Keratinocyte (primary cell): ENCODE measurements around the gene MEA1. TPM values are rescaled to one million over a fixed set of nuclear protein-coding genes. Genes with fewer than 3 reads are reported as not detected.

Experiments used
- DNase-seq: peaks from one replicate; pipeline ENCODE4 v3.0.0-alpha.2; 2011; ENCODE audit warnings: low read depth, missing footprints, low spot score
- FAIRE-seq: peaks from 2 replicates; lab custom pipeline; 2011; peaks lifted over from hg19 to GRCh38; lab: Jason Lieb, UNC
- H2AFZ ChIP-seq: 2 replicates; pipeline ENCODE4 v1.6.0; 2012; ENCODE audit warnings: low read length, control low read depth, inconsistent platforms; ENCODE audit not compliant: control insufficient read depth
- H3K27ac ChIP-seq: 2 replicates; pipeline ENCODE4 v1.5.1; 2011; ENCODE audit warnings: low read length; ENCODE audit not compliant: control insufficient read depth, insufficient read depth
- H3K27me3 ChIP-seq: 3 replicates; pipeline ENCODE4 v1.6.0; 2011; ENCODE audit warnings: low read length; ENCODE audit not compliant: control insufficient read depth, insufficient read depth; ENCODE audit errors: extremely low read depth
- H3K36me3 ChIP-seq, 2 experiments: 2 replicates in 1 of 2; 3 replicates in 1 of 2; pipeline ENCODE4 v1.5.1; 2011; ENCODE audit warnings: low read length in 2 of 2, mild to moderate bottlenecking in 1 of 2; ENCODE audit not compliant: control insufficient read depth in 2 of 2, insufficient read depth in 2 of 2; ENCODE audit errors: extremely low read depth in 1 of 2
- H3K4me1 ChIP-seq: 3 replicates; pipeline ENCODE4 v1.5.1; 2011; ENCODE audit warnings: low read length; ENCODE audit not compliant: control insufficient read depth, insufficient read depth; ENCODE audit errors: extremely low read depth
- H3K4me2 ChIP-seq: 3 replicates; pipeline ENCODE4 v1.6.0; 2011; ENCODE audit warnings: low read depth, low read length; ENCODE audit not compliant: control insufficient read depth, insufficient read depth; ENCODE audit errors: extremely low read depth
- H3K4me3 ChIP-seq, 3 experiments: fragments of 200-600 bp in 1 of 3; sonication (generic) in 1 of 3; 2 replicates in 2 of 3; 3 replicates in 1 of 3; pipeline ENCODE4 v1.5.1; 2011 to 2016; ENCODE audit warnings: low read length in 3 of 3, mild to moderate bottlenecking in 3 of 3, control low read depth in 2 of 3, inconsistent platforms in 1 of 3, low read depth in 1 of 3, mixed read lengths in 1 of 3, mixed run types in 1 of 3, moderate library complexity in 1 of 3; ENCODE audit not compliant: control insufficient read depth in 2 of 3, insufficient read depth in 2 of 3; ENCODE audit errors: extremely low read depth in 1 of 3
- H3K79me2 ChIP-seq: 2 replicates; pipeline ENCODE4 v1.6.0; 2012; ENCODE audit warnings: low read length; ENCODE audit not compliant: control insufficient read depth, insufficient read depth
- H3K9ac ChIP-seq: 3 replicates; pipeline ENCODE4 v1.6.0; 2011; ENCODE audit warnings: low read length; ENCODE audit not compliant: control insufficient read depth, insufficient read depth; ENCODE audit errors: extremely low read depth
- H3K9me1 ChIP-seq: 3 replicates; pipeline ENCODE4 v1.6.0; 2011; ENCODE audit warnings: low read length; ENCODE audit not compliant: control insufficient read depth, insufficient read depth; ENCODE audit errors: extremely low read depth
- H3K9me3 ChIP-seq: 2 replicates; pipeline ENCODE4 v1.5.1; 2012; ENCODE audit warnings: low read depth, low read length; ENCODE audit not compliant: control insufficient read depth
- H4K20me1 ChIP-seq: 3 replicates; pipeline ENCODE4 v1.6.0; 2011; ENCODE audit warnings: low read length; ENCODE audit not compliant: control insufficient read depth, insufficient read depth; ENCODE audit errors: extremely low read depth
- CTCF ChIP-seq, 3 experiments: IDR thresholded peaks in 1 of 3; conservative IDR thresholded peaks in 1 of 3; optimal IDR thresholded peaks in 1 of 3; 2 replicates in 2 of 3; 3 replicates in 1 of 3; pipeline versions ENCODE3 to v1.5.1; 2011; ENCODE audit warnings: low read length in 3 of 3, mild to moderate bottlenecking in 3 of 3, moderate library complexity in 2 of 3, control low read depth in 1 of 3, inconsistent platforms in 1 of 3; ENCODE audit not compliant: insufficient read depth in 2 of 3; ENCODE audit errors: extremely low read depth in 1 of 3
- EZH2 ChIP-seq: IDR thresholded peaks from one replicate; pipeline ENCODE4 v1.6.1; 2012; ENCODE audit warnings: inconsistent platforms, mild to moderate bottlenecking, low read length, moderate library complexity
- dilution Hi-C: fragments of 300-500 bp; cut with MboI; formaldehyde crosslinking; loops from one replicate; pipeline ENCODE4 v1.7.0; 2020; ENCODE audit warnings: low sequenced_read_pairs; ENCODE audit not compliant: extremely low pct_ligation_motif_present
- polyA minus RNA-seq, 3 experiments: library from RNA; depleted of rRNA, polyadenylated mRNA; stranded (reverse); fragments of >200 nt; gene quantifications; 1 replicate in 1 of 3; 2 replicates in 1 of 3; 3 replicates in 1 of 3; pipeline ENCODE4 v1.2.3, GENCODE V29; 2011
- polyA plus RNA-seq, 5 experiments: library from polyadenylated mRNA; depleted of rRNA in 3 of 5; stranded (reverse) in 3 of 5; stranded (forward) in 1 of 5; unstranded in 1 of 5; fragments of >200 nt; gene quantifications; 1 replicate in 1 of 5; 2 replicates in 3 of 5; 3 replicates in 1 of 5; pipeline versions ENCODE4 v1.2.1 to v1.2.3, GENCODE V29; 2011 to 2012; ENCODE audit warnings: missing spikeins in 2 of 5, low read depth in 1 of 5, low replicate concordance in 1 of 5

The MEA1 gene
- polyA plus RNA-seq (62.4 to 76.1 TPM (median 69.2 TPM) in 3 replicates), polyA minus RNA-seq (32.2 to 40.2 TPM (median 34.9 TPM) in 3 replicates)
- polyA plus RNA-seq (2011; ENCODE audit: low read depth), result 59.6 TPM
- 63.6 and 76.7 TPM in 2 replicates for polyA plus RNA-seq (2011; cell fraction: cytosol; rRNA removed)
- 21.9 and 27.2 TPM in 2 replicates for polyA plus RNA-seq (2011; cell fraction: nucleus; rRNA removed)
- 66.1 and 86.3 TPM in 2 replicates for polyA plus RNA-seq (2012; ENCODE audit: low replicate concordance)
- 27.4 TPM for polyA minus RNA-seq (2011; cell fraction: cytosol; rRNA and poly(A)+ RNA removed)
- 5.3 and 7.8 TPM in 2 replicates for polyA minus RNA-seq (2011; cell fraction: nucleus; rRNA and poly(A)+ RNA removed)

DNA sequence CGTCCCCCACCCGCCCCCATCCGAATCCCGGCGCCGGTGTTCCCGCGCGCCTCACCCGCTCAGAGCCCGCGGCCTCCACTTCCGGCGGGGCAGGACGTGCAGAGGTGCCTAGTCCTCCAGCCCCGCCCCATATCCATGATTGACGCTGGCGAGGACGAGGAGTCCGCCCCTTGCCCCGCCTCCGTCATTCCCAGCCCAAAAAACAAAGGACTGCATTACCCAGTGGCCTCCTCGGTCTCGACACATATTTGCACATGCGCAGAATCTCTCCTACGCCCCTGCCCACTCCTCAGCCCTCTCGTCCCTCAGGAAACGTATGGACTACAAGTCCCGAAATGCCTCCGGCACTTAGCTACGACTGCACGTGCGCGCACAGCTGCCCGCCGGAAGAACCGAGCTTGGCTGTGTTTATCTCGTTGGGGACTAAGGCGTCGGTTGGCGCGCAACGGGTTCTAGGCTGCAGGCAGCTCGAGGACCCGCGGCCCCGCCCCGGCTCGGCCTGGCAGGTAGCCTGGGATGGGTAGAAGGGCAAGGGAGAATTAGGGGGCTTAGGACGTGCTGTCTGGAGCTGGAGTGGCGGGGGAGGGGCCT is at the start of gene MEA1, which contains the start of gene KLHDC3:
MEA1 (minus strand) TSS at position 104 of the 591 bp plus-strand sequence. CDS start 133 bp downstream, outside the sequence.
KLHDC3 (plus strand) TSS at position 407 of the 591 bp plus-strand sequence. CDS start 2,944 bp downstream, outside the sequence.
- Histone ChIP-seq H3K27ac (peak within 1 kb of the TSS; percentile 83), H3K4me3 (peak within 1 kb of the TSS; percentile 61 to 95 (median 87)), H4K20me1 (no peaks in the 10 kb centered on the region), H3K9me1 (no peaks in the 10 kb centered on the region), H3K9me3 (no peaks in the 10 kb centered on the region), H3K9ac (peak within 1 kb of the TSS; percentile 91), H3K27me3 (no peaks in the 10 kb centered on the region), H3K4me2 (peak within 1 kb of the TSS; percentile 99), H3K79me2 (peaks cover 41% of the 10 kb centered on the region), H3K36me3 (peaks cover 28 to 29% of the 10 kb centered on the region in 2 experiments), H3K4me1 (peaks cover 16% of the 10 kb centered on the region), H2AFZ (peak within 1 kb of the TSS; percentile 79)
- DNase-seq (peak; percentile 100), FAIRE-seq (peak; percentile 91)
- dilution Hi-C loops, result no loop called here
- no peak for TF ChIP-seq EZH2
- no peak for TF ChIP-seq CTCF (optimal IDR thresholded peaks at IDR 0.05 in 1 of 3, IDR thresholded peaks at IDR 0.05 in 1 of 3, conservative IDR thresholded peaks at IDR 0.05 in 1 of 3; ENCODE audit: extremely low read depth in 1 of 3, insufficient read depth in 2 of 3, low read length in 3 of 3)

DNA sequence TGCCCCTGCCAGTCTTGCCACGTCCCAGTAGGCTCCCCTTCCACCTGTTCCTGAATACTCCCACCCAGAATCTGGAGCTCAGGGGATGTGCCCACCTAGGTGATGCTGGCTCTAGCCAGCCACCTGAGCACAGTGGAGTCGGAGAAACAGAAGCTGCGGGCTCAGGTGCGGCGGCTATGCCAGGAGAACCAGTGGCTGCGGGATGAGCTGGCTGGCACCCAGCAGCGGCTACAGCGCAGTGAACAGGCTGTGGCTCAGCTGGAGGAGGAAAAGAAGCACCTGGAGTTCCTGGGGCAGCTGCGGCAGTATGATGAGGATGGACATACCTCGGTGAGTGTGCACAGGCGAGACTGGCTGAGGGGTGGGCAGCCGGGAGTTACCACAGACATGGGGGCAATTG is 49.1 kb upstream of the MEA1 start:
- Histone ChIP-seq H2AFZ (no peak overlapping the region), H3K4me2 (no peak overlapping the region), H3K9me1 (no peaks in the 10 kb centered on the region), H3K9ac (no peak overlapping the region), H3K27ac (no peak overlapping the region), H3K79me2 (peaks cover 14% of the 10 kb centered on the region), H3K9me3 (no peaks in the 10 kb centered on the region), H4K20me1 (no peaks in the 10 kb centered on the region), H3K4me3 (no peak overlapping the region), H3K36me3 (peaks cover 4 to 8% of the 10 kb centered on the region in 2 experiments), H3K27me3 (no peaks in the 10 kb centered on the region), H3K4me1 (peaks cover 12% of the 10 kb centered on the region)
- no peak for FAIRE-seq
- no peak for DNase-seq
- dilution Hi-C loops, result no loop called here
- TF ChIP-seq CTCF (optimal IDR thresholded peaks at IDR 0.05 in 1 of 3, IDR thresholded peaks at IDR 0.05 in 1 of 3, conservative IDR thresholded peaks at IDR 0.05 in 1 of 3; ENCODE audit: extremely low read depth in 1 of 3, insufficient read depth in 2 of 3, low read length in 3 of 3) (no peak), EZH2 (no peak)
